IMR-90 (cell line): Measurements from ENCODE around the gene PRR5L.
A peak's percentile ranks its signal among the peaks of the same experiment; 100 is the strongest.

Source experiments
- BHLHE40 ChIP-seq: fragments of 150-350 bp; IDR thresholded peaks from 2 replicates; pipeline ENCODE4 v1.6.1; 2016; ENCODE audit warnings: mild to moderate bottlenecking, low read depth, low read length
- CEBPB ChIP-seq: IDR thresholded peaks from 2 replicates; pipeline ENCODE4 v1.6.1; 2012; ENCODE audit warnings: low read depth, low read length, improper control_type of control experiment
- CHD1 ChIP-seq: IDR thresholded peaks from 2 replicates; pipeline ENCODE4 v1.6.1; 2012; ENCODE audit warnings: low read depth, low read length, improper control_type of control experiment
- CTCF ChIP-seq: conservative IDR thresholded peaks from 2 replicates; pipeline ENCODE4 v1.5.1; 2012; ENCODE audit warnings: mild to moderate bottlenecking, low read depth, low read length, improper control_type of control experiment
- MAFK ChIP-seq: IDR thresholded peaks from 2 replicates; pipeline ENCODE4 v1.6.1; 2012; ENCODE audit warnings: low read depth, low read length, improper control_type of control experiment
- MAZ ChIP-seq: IDR thresholded peaks from 2 replicates; pipeline ENCODE4 v1.6.1; 2012; ENCODE audit warnings: low read depth, mild to moderate bottlenecking, low read length, improper control_type of control experiment, moderate library complexity, borderline replicate concordance
- MXI1 ChIP-seq: IDR thresholded peaks from 2 replicates; pipeline ENCODE4 v1.6.1; 2012; ENCODE audit warnings: low read depth, mild to moderate bottlenecking, low read length, moderate library complexity, borderline replicate concordance
- NFE2L2 ChIP-seq: fragments of 150-350 bp; IDR thresholded peaks from 2 replicates; pipeline ENCODE4 v1.6.1; 2016; ENCODE audit warnings: low read depth, mild to moderate bottlenecking, low read length
- POLR2A ChIP-seq: IDR thresholded peaks from 2 replicates; pipeline ENCODE4 v1.6.1; 2012; ENCODE audit warnings: mild to moderate bottlenecking, low read depth, low read length
- RAD21 ChIP-seq: IDR thresholded peaks from 2 replicates; pipeline ENCODE4 v1.6.1; 2012; ENCODE audit warnings: low read length, improper control_type of control experiment
- RCOR1 ChIP-seq: IDR thresholded peaks from 2 replicates; pipeline ENCODE4 v1.6.1; 2012; ENCODE audit warnings: mild to moderate bottlenecking, low read length, improper control_type of control experiment; ENCODE audit not compliant: insufficient replicate concordance
- RFX5 ChIP-seq: IDR thresholded peaks from 2 replicates; pipeline ENCODE4 v1.8.0; 2012; ENCODE audit warnings: low read depth, mild to moderate bottlenecking, low read length, moderate library complexity
- SMC3 ChIP-seq: fragments of 150-350 bp; IDR thresholded peaks from 2 replicates; pipeline ENCODE4 v1.6.1; 2016; ENCODE audit warnings: low read depth, mild to moderate bottlenecking, antibody characterized with exemption, low read length, moderate library complexity

DNA sequence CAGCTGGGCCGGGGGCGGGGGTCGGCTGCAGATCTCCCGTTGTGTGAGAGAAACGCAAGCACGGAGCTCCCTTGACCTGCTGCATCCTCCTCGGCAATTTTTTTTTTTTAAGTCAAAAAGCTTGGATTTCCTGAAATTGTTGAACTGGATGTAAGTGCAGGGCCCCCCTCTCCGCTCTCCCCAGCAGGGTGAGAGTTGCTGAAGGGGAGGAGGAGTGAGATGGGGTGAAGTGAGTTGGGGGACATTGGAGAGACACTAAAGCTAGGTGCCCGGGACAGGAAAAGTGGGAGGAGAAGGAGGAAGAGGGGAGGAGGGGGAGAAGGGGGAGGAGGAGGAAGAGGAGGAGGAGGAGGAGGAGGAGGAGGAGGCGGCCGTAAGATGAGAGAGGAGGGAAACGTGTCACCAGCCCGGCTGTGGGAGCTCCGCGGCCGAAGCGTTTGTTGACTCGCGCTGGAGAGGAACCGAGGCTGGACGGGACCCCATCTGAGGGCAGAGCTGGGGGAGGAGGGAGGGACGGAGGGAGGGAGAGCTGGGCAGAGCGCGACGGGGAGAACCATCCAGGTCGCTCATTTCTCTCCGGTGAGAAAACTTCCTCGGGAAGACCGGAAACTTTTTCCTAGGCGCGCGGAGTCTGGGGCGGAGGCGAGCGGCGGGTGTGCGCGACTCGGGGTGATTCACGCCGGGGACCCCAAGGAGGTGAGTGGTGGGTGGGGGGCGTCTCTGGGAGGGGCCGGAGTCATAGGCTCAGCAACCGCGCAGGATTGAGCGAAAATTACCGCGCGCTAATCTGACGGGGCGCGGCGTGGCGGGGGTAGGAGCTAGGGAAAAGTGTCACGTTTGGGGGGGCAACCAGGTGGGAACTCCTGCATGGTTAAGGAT, 80.2 kb downstream of the PRR5L start:
- TF ChIP-seq CTCF (no peak), BHLHE40 (no peak), POLR2A (no peak), RFX5 (no peak), MAFK (no peak), RAD21 (0 out of 2 replicates have a peak, but pooled peaks have one; percentile 5), NFE2L2 (no peak), CEBPB (no peak), MAZ (peak; percentile 26; the same call in 1 of the 2 replicates), SMC3 (no peak), MXI1 (no peak), RCOR1 (no peak), CHD1 (no peak)
